H1 (cell line): ENCODE measurements around the gene PRAMEF4. TPM values are rescaled to one million over a fixed set of nuclear protein-coding genes. Genes with fewer than 3 reads are reported as not detected.
"Not testable (repeated sequence)": the region's sequence is repeated elsewhere in the genome, so short reads cannot be mapped to it uniquely, and the experiment has no call there.

Source experiments
- CTCF ChIA-PET: fragments of 300-600 bp; sonication (Branson Sonifier 250); formaldehyde crosslinking; loops from one replicate; lab custom pipeline; 2021; ENCODE audit not compliant: partially characterized antibody; lab: Charles Lee
- POLR2A ChIA-PET: fragments of 300-600 bp; sonication (Branson Sonifier 250); formaldehyde crosslinking; loops from one replicate; lab custom pipeline; 2021; ENCODE audit warnings: inconsistent platforms; ENCODE audit not compliant: partially characterized antibody; lab: Charles Lee
- DNase-seq, 2 experiments: peaks; one replicate each; pipeline versions ENCODE4 v3.0.0 to v3.0.0-alpha.2; 2010 to 2022; ENCODE audit warnings: low spot score in 2 of 2, low read depth in 1 of 2, mixed read lengths in 1 of 2
- FAIRE-seq: peaks from 2 replicates; lab custom pipeline; 2011; peaks lifted over from hg19 to GRCh38; lab: Jason Lieb, UNC
- H2AFZ ChIP-seq: 2 replicates; pipeline ENCODE4 v1.8.1; 2012; ENCODE audit warnings: low read length, inconsistent platforms
- H2AK5ac ChIP-seq: 2 replicates; pipeline ENCODE4 v1.6.1; 2013; ENCODE audit warnings: low read depth, low read length
- H2BK120ac ChIP-seq: replicated peaks from 2 replicates; pipeline ENCODE3; 2013; ENCODE audit warnings: low read depth, low read length, inconsistent platforms
- H2BK12ac ChIP-seq: 2 replicates; pipeline ENCODE4 v1.6.1; 2013; ENCODE audit warnings: low read depth, low read length
- H2BK15ac ChIP-seq: 2 replicates; pipeline ENCODE4 v1.6.1; 2013; ENCODE audit warnings: low read length
- H2BK20ac ChIP-seq: 2 replicates; pipeline ENCODE4 v1.6.1; 2013; ENCODE audit warnings: low read length
- H2BK5ac ChIP-seq: 2 replicates; pipeline ENCODE4 v1.6.1; 2013; ENCODE audit warnings: low read depth, low read length
- H3K14ac ChIP-seq: 2 replicates; pipeline ENCODE4 v1.6.1; 2013; ENCODE audit warnings: inconsistent platforms; ENCODE audit not compliant: insufficient read length
- H3K18ac ChIP-seq: 2 replicates; pipeline ENCODE4 v1.6.1; 2013; ENCODE audit warnings: low read length; ENCODE audit errors: extremely low read depth
- H3K23ac ChIP-seq: 2 replicates; pipeline ENCODE4 v1.6.1; 2013; ENCODE audit warnings: inconsistent platforms; ENCODE audit not compliant: insufficient read length
- H3K23me2 ChIP-seq: 2 replicates; pipeline ENCODE4 v1.6.1; 2013; ENCODE audit warnings: low read depth, low read length
- H3K27ac ChIP-seq: 2 replicates; pipeline ENCODE4 v1.6.1; 2011; ENCODE audit warnings: low read depth, low read length, inconsistent platforms
- H3K27me3 ChIP-seq, 4 experiments: replicated peaks in 1 of 4; 1 replicate in 1 of 4; 2 replicates in 3 of 4; pipeline versions ENCODE4 v1.6.1 to v1.8.1; 2011 to 2013; ENCODE audit warnings: low read length in 3 of 4, mild to moderate bottlenecking in 3 of 4, inconsistent platforms in 2 of 4, mixed read lengths in 2 of 4, moderate library complexity in 1 of 4; ENCODE audit not compliant: control insufficient read depth in 3 of 4, insufficient read depth in 3 of 4; ENCODE audit errors: extremely low read depth in 1 of 4
- H3K36me3 ChIP-seq, 4 experiments: 2 replicates each; pipeline versions ENCODE4 v1.6.1 to v1.8.1; 2011 to 2013; ENCODE audit warnings: mild to moderate bottlenecking in 4 of 4, low read length in 3 of 4, moderate library complexity in 2 of 4, control low read depth in 1 of 4, inconsistent platforms in 1 of 4; ENCODE audit not compliant: insufficient read depth in 4 of 4, control insufficient read depth in 2 of 4
- H3K4ac ChIP-seq: replicated peaks from 2 replicates; pipeline ENCODE3; 2013; ENCODE audit warnings: low read length, low read depth, mixed read lengths, inconsistent platforms; ENCODE audit not compliant: insufficient read length
- H3K4me1 ChIP-seq, 4 experiments: replicated peaks in 1 of 4; 1 replicate in 1 of 4; 2 replicates in 3 of 4; pipeline versions ENCODE4 v1.6.1 to v1.8.1; 2011 to 2013; ENCODE audit warnings: low read length in 3 of 4, inconsistent platforms in 2 of 4, mixed read lengths in 1 of 4; ENCODE audit not compliant: insufficient read depth in 4 of 4, control insufficient read depth in 3 of 4
- H3K4me2 ChIP-seq, 2 experiments: 2 replicates each; pipeline versions ENCODE4 v1.6.1 to v1.8.1; 2011 to 2013; ENCODE audit warnings: low read depth in 2 of 2, low read length in 2 of 2, control low read depth in 1 of 2, inconsistent platforms in 1 of 2, mild to moderate bottlenecking in 1 of 2; ENCODE audit not compliant: insufficient read depth in 1 of 2
- H3K4me3 ChIP-seq, 4 experiments: fragments of 200-600, 300-600 bp in 1 of 4; sonication (generic), shearing (Covaris generic), sonication (Bioruptor Twin) in 1 of 4; 2 replicates each; pipeline versions ENCODE4 v1.5.1 to v1.8.1; 2011 to 2016; ENCODE audit warnings: low read length in 4 of 4, low read depth in 3 of 4, control low read depth in 2 of 4, inconsistent platforms in 2 of 4, mild to moderate bottlenecking in 2 of 4, mixed read lengths in 1 of 4, moderate library complexity in 1 of 4; ENCODE audit not compliant: insufficient read depth in 2 of 4; ENCODE audit errors: extremely low read depth in 1 of 4
- H3K56ac ChIP-seq: replicated peaks from 2 replicates; pipeline ENCODE3; 2013; ENCODE audit warnings: low read depth, mild to moderate bottlenecking, mixed read lengths, low read length, inconsistent platforms; ENCODE audit not compliant: insufficient read length
- H3K79me1 ChIP-seq: 2 replicates; pipeline ENCODE4 v1.6.1; 2013; ENCODE audit warnings: low read depth, low read length, control low read depth
- H3K79me2 ChIP-seq, 2 experiments: 2 replicates each; pipeline versions ENCODE4 v1.6.1 to v1.8.1; 2012 to 2013; ENCODE audit warnings: low read length in 2 of 2, mild to moderate bottlenecking in 2 of 2, inconsistent platforms in 1 of 2; ENCODE audit not compliant: insufficient read depth in 2 of 2, control insufficient read depth in 1 of 2
- H3K9ac ChIP-seq, 4 experiments: replicated peaks in 1 of 4; 1 replicate in 1 of 4; 2 replicates in 3 of 4; pipeline versions ENCODE4 v1.6.1 to v1.8.1; 2011 to 2013; ENCODE audit warnings: low read depth in 3 of 4, low read length in 3 of 4, control low read depth in 2 of 4, mild to moderate bottlenecking in 2 of 4, moderate library complexity in 2 of 4, inconsistent platforms in 1 of 4; ENCODE audit errors: extremely low read depth in 1 of 4
- H3K9me3 ChIP-seq, 2 experiments: 2 replicates each; pipeline versions ENCODE4 v1.6.1 to v1.8.1; 2012 to 2013; ENCODE audit warnings: mild to moderate bottlenecking in 2 of 2, moderate library complexity in 2 of 2, control low read depth in 1 of 2, inconsistent platforms in 1 of 2, low read depth in 1 of 2, low read length in 1 of 2, mixed read lengths in 1 of 2; ENCODE audit not compliant: insufficient read depth in 2 of 2
- H4K20me1 ChIP-seq, 2 experiments: replicated peaks in 1 of 2; 2 replicates each; pipeline versions ENCODE3 to v1.8.1; 2011 to 2013; ENCODE audit warnings: inconsistent platforms in 2 of 2, low read length in 2 of 2, mild to moderate bottlenecking in 1 of 2; ENCODE audit not compliant: insufficient read depth in 2 of 2, control insufficient read depth in 1 of 2
- H4K5ac ChIP-seq: 2 replicates; pipeline ENCODE4 v1.6.1; 2013; ENCODE audit warnings: low read length, low read depth, mixed read lengths, inconsistent platforms; ENCODE audit not compliant: insufficient read length
- H4K8ac ChIP-seq: 2 replicates; pipeline ENCODE4 v1.8.0; 2013; ENCODE audit warnings: mild to moderate bottlenecking, moderate library complexity, low read length, inconsistent platforms; ENCODE audit not compliant: insufficient read depth; ENCODE audit errors: extremely low read depth
- H4K91ac ChIP-seq: replicated peaks from 2 replicates; pipeline ENCODE3; 2013; ENCODE audit warnings: low read length, mixed read lengths, inconsistent platforms; ENCODE audit not compliant: insufficient read length
- WGBS, 2 experiments: shearing (Covaris generic) in 1 of 2; methylation state at CpG; one replicate each; pipeline versions ENCODE4 v1.1.6 to v1.1.7; 2013 to 2015; ENCODE audit warnings: low lambda C conversion rate in 2 of 2, mixed read lengths in 2 of 2, inconsistent platforms in 1 of 2, low coverage in 1 of 2, missing lambda C conversion rate in 1 of 2; ENCODE audit not compliant: insufficient replicate concordance in 2 of 2, insufficient coverage in 1 of 2, insufficient read length in 1 of 2; ENCODE audit errors: extremely low coverage in 1 of 2, missing lambda C conversion rate in 1 of 2; 5-methylcytosine and 5-hydroxymethylcytosine counted together
- polyA plus RNA-seq, 7 experiments: library from polyadenylated mRNA; depleted of rRNA in 3 of 7; stranded (reverse) in 5 of 7; unstranded in 2 of 7; fragments of >200 nt in 5 of 7; fragments of 200-250 nt in 2 of 7; gene quantifications; 1 replicate in 5 of 7; 2 replicates in 1 of 7; 4 replicates in 1 of 7; pipeline versions ENCODE4 v1.2.1 to v1.2.3, GENCODE V29; 2011 to 2013; ENCODE audit warnings: missing spikeins in 2 of 7, mixed read lengths in 2 of 7
- total RNA-seq: library from RNA; stranded (reverse); fragmentation: NEBNext Ultra II Directional; extraction: Animal tissue kit (Norgen Biotek cat#: 25700); gene quantifications from 2 replicates; pipeline ENCODE4 v1.2.1, GENCODE V29; 2021

PRAMEF4 gene
- total and polyA plus RNA-seq, 2 of the 8 experiments (the other 6 are each of a cell fraction or from before 2014, with no cell fraction given), result not detected

DNA sequence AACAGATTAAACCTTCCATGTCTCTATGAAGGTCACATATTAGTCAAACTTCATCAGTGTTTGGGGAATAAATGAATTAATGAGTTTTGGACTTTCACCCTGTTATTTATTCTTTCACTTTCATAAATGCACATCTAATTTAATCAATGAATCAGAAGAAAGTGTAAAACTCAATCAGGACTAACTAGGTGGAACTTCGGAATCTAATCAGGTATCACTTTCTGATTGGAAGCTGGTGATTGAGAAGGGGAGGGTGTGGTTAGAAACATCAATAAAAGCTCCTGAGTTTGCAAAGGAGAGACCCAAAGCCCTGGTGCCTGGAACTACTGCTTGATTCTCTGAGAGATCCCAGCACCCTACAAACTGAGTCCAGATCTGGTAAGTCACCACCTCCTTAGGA lies 30.3 kb upstream of the PRAMEF4 start, which contains the start of gene PRAMEF7:
TSS of gene PRAMEF7 (plus strand) at position 301 of the 400 bp plus-strand sequence. CDS start 1,083 bp downstream, outside the sequence.
- H4K5ac ChIP-seq, H3K9ac ChIP-seq, H2BK15ac ChIP-seq, H3K36me3 ChIP-seq, H2BK12ac ChIP-seq, H4K8ac ChIP-seq, H3K23me2 ChIP-seq, H3K79me1 ChIP-seq, CTCF ChIA-PET, H2AK5ac ChIP-seq, H3K4me2 ChIP-seq, H3K4ac ChIP-seq, H2BK20ac ChIP-seq, H2BK120ac ChIP-seq, H3K4me1 ChIP-seq, H4K20me1 ChIP-seq, H4K91ac ChIP-seq, FAIRE-seq, H3K23ac ChIP-seq, H3K27ac ChIP-seq, H2AFZ ChIP-seq, DNase-seq, H3K27me3 ChIP-seq, H2BK5ac ChIP-seq, POLR2A ChIA-PET, H3K14ac ChIP-seq, H3K56ac ChIP-seq, H3K18ac ChIP-seq, H3K4me3 ChIP-seq, H3K79me2 ChIP-seq: not testable (repeated sequence)
- WGBS, 2 experiments, result no CpG with 5 or more reads among the region's 1 CpG
- peaks cover 0 to 12% of the 10 kb centered on the region in 2 experiments; a peak in 2 of 4 replicates for H3K9me3 ChIP-seq
